Measurements from ENCODE around the gene KLHL30. TPM values are rescaled to one million over a fixed set of nuclear protein-coding genes. Genes with fewer than 3 reads are reported as not detected.
A peak's percentile ranks its signal among the peaks of the same experiment; 100 is the strongest.

The KLHL30 gene
- total and polyA plus RNA-seq, 2 experiments from 2014 or later = 0.07 TPM; not detected in 1

- no peaks in the 10 kb centered on the region for H3K9me3 Mint-ChIP-seq
- Histone ChIP-seq H4K20me1 (replicated peaks; ENCODE audit: insufficient read depth) (no peaks in the 10 kb centered on the region; the same call in none of the 2 replicates), H3K36me3 (ENCODE audit: insufficient read depth) (0 out of 2 replicates have a peak, but pooled peaks cover 3% of the 10 kb centered on the region), H3F3A (replicated peaks; ENCODE audit: low read depth) (no peaks in the 10 kb centered on the region), H3K27ac (ENCODE audit: low read depth) (peak overlapping the region; percentile 26; the same call in 1 of the 2 replicates), H2AFZ (no peak overlapping the region), H3K4me3 (no peak overlapping the region), H3K4me2 (no peak overlapping the region), H3K9me2 (ENCODE audit: insufficient read depth) (no peaks in the 10 kb centered on the region), H3K4me1 (ENCODE audit: insufficient read depth) (no peaks in the 10 kb centered on the region), H3K79me2 (replicated peaks; ENCODE audit: insufficient read depth) (no peaks in the 10 kb centered on the region), H3K27me3 (ENCODE audit: insufficient read depth) (no peaks in the 10 kb centered on the region)
- no peak overlapping the region for H3K4me3 Mint-ChIP-seq
- peaks cover 34% of the 10 kb centered on the region for H3K36me3 Mint-ChIP-seq (ENCODE audit: low read depth)
- H3K27me3 Mint-ChIP-seq (ENCODE audit: insufficient read depth, low read depth, poor library complexity) = peaks cover 4% of the 10 kb centered on the region
- DNase-seq (ENCODE audit: low spot score) (no peak), ATAC-seq (no peak)
- no peaks in the 10 kb centered on the region for H3K4me1 Mint-ChIP-seq
- H3K27ac Mint-ChIP-seq = no peak overlapping the region
- TF ChIP-seq CTCF (conservative IDR thresholded peaks at IDR 0.05; ENCODE audit: low read depth in 2 of 2) (no peak), STAT1 (IDR thresholded peaks at IDR 0.05; ENCODE audit: unreplicated experiment) (no peak)
These were observed 33.2 kb downstream of the KLHL30 start for GRCh38 chr2:238171575-238172187.

- Histone ChIP-seq H3K4me3 (no peak overlapping the region), H3K79me2 (replicated peaks; ENCODE audit: insufficient read depth) (no peaks in the 10 kb centered on the region), H3K4me2 (no peak overlapping the region), H4K20me1 (replicated peaks; ENCODE audit: insufficient read depth) (no peaks in the 10 kb centered on the region; the same call in none of the 2 replicates), H3K27me3 (ENCODE audit: insufficient read depth) (no peaks in the 10 kb centered on the region), H3K27ac (ENCODE audit: low read depth) (no peak overlapping the region), H3F3A (replicated peaks; ENCODE audit: low read depth) (no peaks in the 10 kb centered on the region), H3K9me2 (ENCODE audit: insufficient read depth) (no peaks in the 10 kb centered on the region), H3K36me3 (ENCODE audit: insufficient read depth) (peaks cover 5% of the 10 kb centered on the region), H3K4me1 (ENCODE audit: insufficient read depth) (no peaks in the 10 kb centered on the region), H2AFZ (no peak overlapping the region)
- H3K27ac Mint-ChIP-seq = no peak overlapping the region
- no peak overlapping the region for H3K4me3 Mint-ChIP-seq
- ATAC-seq (no peak), DNase-seq (ENCODE audit: low spot score) (no peak)
- H3K27me3 Mint-ChIP-seq (ENCODE audit: insufficient read depth, low read depth, poor library complexity) = peaks cover 4% of the 10 kb centered on the region
- no peaks in the 10 kb centered on the region for H3K4me1 Mint-ChIP-seq
- H3K36me3 Mint-ChIP-seq (ENCODE audit: low read depth) = peaks cover 40% of the 10 kb centered on the region
- H3K9me3 Mint-ChIP-seq = no peaks in the 10 kb centered on the region
- TF ChIP-seq ZNF462 (CRISPR knock-in tag; IDR thresholded peaks at IDR 0.05) (no peak), CTCF (conservative IDR thresholded peaks at IDR 0.05; ENCODE audit: low read depth in 2 of 2) (no peak), JUNB (IDR thresholded peaks at IDR 0.05; ENCODE audit: unreplicated experiment) (no peak), STAT1 (IDR thresholded peaks at IDR 0.05; ENCODE audit: unreplicated experiment) (no peak), NANOG (IDR thresholded peaks at IDR 0.05; ENCODE audit: borderline replicate concordance) (no peak), EZH2phosphoT487 (IDR thresholded peaks at IDR 0.05; ENCODE audit: unreplicated experiment) (no peak), CREB1 (CRISPR knock-in tag; IDR thresholded peaks at IDR 0.05; ENCODE audit: low read depth) (no peak), ZNF114 (CRISPR knock-in tag; IDR thresholded peaks at IDR 0.05) (no peak), POLR2AphosphoS5 (IDR thresholded peaks at IDR 0.05; ENCODE audit: low read depth) (no peak), ZNF331 (CRISPR knock-in tag; IDR thresholded peaks at IDR 0.05; ENCODE audit: low read depth) (no peak)
These were observed 34.0 kb downstream of the KLHL30 start for GRCh38 chr2:238172439-238172838.
